Measurements from ENCODE around the gene POMT1.

Gene POMT1

GRCh38 chr9:131530546-131530919, 27.8 kb downstream of the POMT1 start:
- 0 out of 2 replicates have a peak, but pooled peaks cover 2% of the 10 kb centered on the region for H3K4me1 ChIP-seq (ENCODE audit: control insufficient read depth, insufficient read depth, low read length)
- peak overlapping the region; percentile 88 for H3K27ac ChIP-seq (ENCODE audit: extremely low read depth, low read depth, low read length)
- ChIA-PET POLR2A (no interaction called here), CTCF (interaction anchor here (1.3 kb wide), 1 partner anchor 210 kb away, joined by 3 read pairs; no protein-coding TSS in a partner anchor)
- peaks cover 14 to 48% of the 10 kb centered on the region in 2 experiments; a peak in 2 of 3 replicates for H3K36me3 ChIP-seq (ENCODE audit: control insufficient read depth in 2 of 2, insufficient read depth in 1 of 2, low read length in 2 of 2)
- H3K9me3 ChIP-seq (ENCODE audit: control insufficient read depth, insufficient read depth, low read depth, low read length): no peaks in the 10 kb centered on the region
- peak overlapping the region; percentile 89 for H3K4me3 ChIP-seq (ENCODE audit: low read depth, low read length)
- TF ChIP-seq ZFHX2 (tag by site-specific recombination; conservative IDR thresholded peaks at IDR 0.05) (no peak), ZNF561 (tag by site-specific recombination; IDR thresholded peaks at IDR 0.05; ENCODE audit: borderline replicate concordance) (no peak), ZNF223 (tag by site-specific recombination; IDR thresholded peaks at IDR 0.05) (no peak), OVOL3 (tag by site-specific recombination; IDR thresholded peaks at IDR 0.05) (no peak), ZNF169 (tag by site-specific recombination; IDR thresholded peaks at IDR 0.05) (no peak), ZNF132 (tag by site-specific recombination; IDR thresholded peaks at IDR 0.05; ENCODE audit: borderline replicate concordance) (no peak), ZNF2 (tag by site-specific recombination; IDR thresholded peaks at IDR 0.05) (no peak), ZBTB20 (tag by site-specific recombination; IDR thresholded peaks at IDR 0.05) (no peak), ZNF768 (tag by site-specific recombination; IDR thresholded peaks at IDR 0.05) (no peak), ZFP41 (tag by site-specific recombination; IDR thresholded peaks at IDR 0.05; ENCODE audit: borderline replicate concordance) (no peak), ZSCAN30 (tag by site-specific recombination; IDR thresholded peaks at IDR 0.05) (no peak), SP3 (tag by site-specific recombination; IDR thresholded peaks at IDR 0.05) (no peak), ZNF404 (tag by site-specific recombination; IDR thresholded peaks at IDR 0.05) (no peak), ZNF843 (tag by site-specific recombination; IDR thresholded peaks at IDR 0.05) (no peak), GLIS1 (tag by site-specific recombination; IDR thresholded peaks at IDR 0.05) (0 out of 2 replicates have a peak, but pooled peaks have one; percentile 10), ZNF76 (tag by site-specific recombination; IDR thresholded peaks at IDR 0.05; ENCODE audit: borderline replicate concordance, low read depth) (no peak), ZNF473 (tag by site-specific recombination; IDR thresholded peaks at IDR 0.05) (no peak), ZNF416 (tag by site-specific recombination; IDR thresholded peaks at IDR 0.05) (no peak), ZNF214 (tag by site-specific recombination; IDR thresholded peaks at IDR 0.05; ENCODE audit: borderline replicate concordance) (no peak), ZNF600 (tag by site-specific recombination; IDR thresholded peaks at IDR 0.05) (peak; percentile 74; the same call in 1 of the 2 replicates), ZNF658 (tag by site-specific recombination; IDR thresholded peaks at IDR 0.05) (no peak), ZBTB7A (tag by site-specific recombination; IDR thresholded peaks at IDR 0.05; ENCODE audit: low read depth) (peak; percentile 62; the same call in 1 of the 2 replicates), ZNF488 (tag by site-specific recombination; IDR thresholded peaks at IDR 0.05) (no peak), SP2 (tag by site-specific recombination; IDR thresholded peaks at IDR 0.05) (0 out of 2 replicates have a peak, but pooled peaks have one; percentile 6), ZNF549 (tag by site-specific recombination; IDR thresholded peaks at IDR 0.05) (no peak), PRDM4 (tag by site-specific recombination; IDR thresholded peaks at IDR 0.05) (no peak), GLI2 (tag by site-specific recombination; IDR thresholded peaks at IDR 0.05; ENCODE audit: borderline replicate concordance, low read depth) (no peak), ZNF140 (tag by site-specific recombination; IDR thresholded peaks at IDR 0.05) (no peak), ZNF19 (tag by site-specific recombination; IDR thresholded peaks at IDR 0.05; ENCODE audit: low read depth) (no peak), ZNF449 (tag by site-specific recombination; IDR thresholded peaks at IDR 0.05) (no peak), ZNF585B (tag by site-specific recombination; IDR thresholded peaks at IDR 0.05) (no peak)
- TF ChIP-seq, protein P1, sequence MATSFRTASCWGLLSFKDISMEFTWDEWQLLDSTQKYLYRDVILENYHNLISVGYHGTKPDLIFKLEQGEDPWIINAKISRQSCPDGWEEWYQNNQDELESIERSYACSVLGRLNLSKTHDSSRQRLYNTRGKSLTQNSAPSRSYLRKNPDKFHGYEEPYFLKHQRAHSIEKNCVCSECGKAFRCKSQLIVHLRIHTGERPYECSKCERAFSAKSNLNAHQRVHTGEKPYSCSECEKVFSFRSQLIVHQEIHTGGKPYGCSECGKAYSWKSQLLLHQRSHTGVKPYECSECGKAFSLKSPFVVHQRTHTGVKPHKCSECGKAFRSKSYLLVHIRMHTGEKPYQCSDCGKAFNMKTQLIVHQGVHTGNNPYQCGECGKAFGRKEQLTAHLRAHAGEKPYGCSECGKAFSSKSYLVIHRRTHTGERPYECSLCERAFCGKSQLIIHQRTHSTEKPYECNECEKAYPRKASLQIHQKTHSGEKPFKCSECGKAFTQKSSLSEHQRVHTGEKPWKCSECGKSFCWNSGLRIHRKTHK (tag by site-specific recombination; IDR thresholded peaks at IDR 0.05): no peak
- TF ChIP-seq, protein P2, sequence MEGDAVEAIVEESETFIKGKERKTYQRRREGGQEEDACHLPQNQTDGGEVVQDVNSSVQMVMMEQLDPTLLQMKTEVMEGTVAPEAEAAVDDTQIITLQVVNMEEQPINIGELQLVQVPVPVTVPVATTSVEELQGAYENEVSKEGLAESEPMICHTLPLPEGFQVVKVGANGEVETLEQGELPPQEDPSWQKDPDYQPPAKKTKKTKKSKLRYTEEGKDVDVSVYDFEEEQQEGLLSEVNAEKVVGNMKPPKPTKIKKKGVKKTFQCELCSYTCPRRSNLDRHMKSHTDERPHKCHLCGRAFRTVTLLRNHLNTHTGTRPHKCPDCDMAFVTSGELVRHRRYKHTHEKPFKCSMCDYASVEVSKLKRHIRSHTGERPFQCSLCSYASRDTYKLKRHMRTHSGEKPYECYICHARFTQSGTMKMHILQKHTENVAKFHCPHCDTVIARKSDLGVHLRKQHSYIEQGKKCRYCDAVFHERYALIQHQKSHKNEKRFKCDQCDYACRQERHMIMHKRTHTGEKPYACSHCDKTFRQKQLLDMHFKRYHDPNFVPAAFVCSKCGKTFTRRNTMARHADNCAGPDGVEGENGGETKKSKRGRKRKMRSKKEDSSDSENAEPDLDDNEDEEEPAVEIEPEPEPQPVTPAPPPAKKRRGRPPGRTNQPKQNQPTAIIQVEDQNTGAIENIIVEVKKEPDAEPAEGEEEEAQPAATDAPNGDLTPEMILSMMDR (tag by site-specific recombination; IDR thresholded peaks at IDR 0.05): peak; percentile 35; the same call in 1 of the 2 replicates
